Stomach smooth muscle (tissue), 2 donors: ENCODE measurements around the gene GTF2A2.
"Not testable (repeated sequence)": the region's sequence is repeated elsewhere in the genome, so short reads cannot be mapped to it uniquely, and the experiment has no call there.

Experiments
- H3K27ac ChIP-seq: one replicate; pipeline ENCODE4 v1.7.0; 2013; ENCODE audit warnings: mild to moderate bottlenecking, low read length, inconsistent platforms
- H3K27me3 ChIP-seq, 2 donors: one replicate each; pipeline ENCODE4 v1.7.0; 2013; ENCODE audit warnings: low read length in 2 of 2; ENCODE audit not compliant: insufficient read depth in 2 of 2, control insufficient read depth in 1 of 2
- H3K36me3 ChIP-seq, 2 donors: one replicate each; pipeline ENCODE4 v1.7.0; 2013; ENCODE audit warnings: low read length in 2 of 2; ENCODE audit not compliant: control insufficient read depth in 2 of 2, insufficient read depth in 2 of 2
- H3K4me1 ChIP-seq: one replicate; pipeline ENCODE4 v1.7.0; 2013; ENCODE audit warnings: low read length; ENCODE audit not compliant: control insufficient read depth, insufficient read depth
- H3K4me3 ChIP-seq, 2 donors: one replicate each; pipeline ENCODE4 v1.7.0; 2013; ENCODE audit warnings: low read length in 2 of 2
- H3K9ac ChIP-seq, 2 donors: one replicate each; pipeline ENCODE4 v1.7.0; 2013; ENCODE audit warnings: low read length in 2 of 2, mild to moderate bottlenecking in 1 of 2
- H3K9me3 ChIP-seq, 2 donors: one replicate each; pipeline ENCODE4 v1.7.0; 2013; ENCODE audit warnings: low read length in 2 of 2; ENCODE audit not compliant: control insufficient read depth in 2 of 2
- donor health status: healthy.
- donor health status: Pancreatic carcinoma.

Gene GTF2A2

DNA sequence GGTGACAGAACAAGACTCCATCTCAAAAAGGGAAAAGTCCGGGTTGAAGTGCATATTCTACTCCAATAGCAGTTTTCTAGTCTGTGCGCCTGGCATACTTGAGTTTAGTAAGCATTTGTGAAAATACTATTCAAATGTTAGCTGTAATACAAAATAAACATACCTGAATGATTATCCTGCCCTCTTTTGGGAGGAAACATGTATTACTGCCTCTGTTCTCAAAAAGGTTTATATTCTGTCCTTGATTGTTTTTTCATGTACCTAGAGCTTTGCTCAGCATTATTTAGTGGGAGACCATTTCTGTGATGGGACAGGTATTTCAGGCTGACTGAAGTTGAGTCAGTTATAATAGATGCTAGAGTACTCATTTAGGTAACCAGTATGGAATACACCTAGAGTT is 19.8 kb downstream of the GTF2A2 start:
- not testable (repeated sequence) for H3K27ac ChIP-seq, H3K9ac ChIP-seq, H3K4me1 ChIP-seq, H3K9me3 ChIP-seq, H3K4me3 ChIP-seq, H3K27me3 ChIP-seq
- H3K36me3 ChIP-seq: peaks cover 4 to 14% of the 10 kb centered on the region in 2 donors

- Histone ChIP-seq H3K27me3 (no peaks in the 10 kb centered on the region), H3K9me3 (no peaks in the 10 kb centered on the region), H3K4me3 (no peak overlapping the region), H3K4me1 (no peaks in the 10 kb centered on the region), H3K27ac (no peak overlapping the region), H3K36me3 (peaks cover 4 to 14% of the 10 kb centered on the region in 2 donors), H3K9ac (no peak overlapping the region)
These were observed 21.1 kb downstream of the GTF2A2 start for GRCh38 chr15:59636184-59636583.

DNA sequence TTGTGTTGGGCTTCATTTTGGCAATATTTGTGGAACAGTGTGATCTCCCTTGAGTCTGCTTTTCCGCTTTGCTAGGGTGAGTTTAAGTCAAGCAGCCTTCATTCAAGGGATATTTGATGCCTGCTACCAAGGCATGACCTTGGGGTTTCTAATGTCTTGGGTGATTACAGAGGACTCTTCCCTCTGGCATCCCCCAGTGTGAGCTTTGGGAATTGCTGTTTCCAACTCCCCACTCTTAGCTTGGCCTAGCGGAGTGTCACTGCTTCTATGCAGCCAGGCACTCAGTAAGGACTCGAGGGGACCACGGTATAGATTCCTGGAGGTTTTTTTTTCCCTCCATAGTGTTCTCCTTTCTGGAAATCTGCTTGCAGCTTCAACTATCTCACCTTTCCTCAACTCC is 24.6 kb downstream of the GTF2A2 start:
- H3K4me1 ChIP-seq: no peaks in the 10 kb centered on the region

DNA sequence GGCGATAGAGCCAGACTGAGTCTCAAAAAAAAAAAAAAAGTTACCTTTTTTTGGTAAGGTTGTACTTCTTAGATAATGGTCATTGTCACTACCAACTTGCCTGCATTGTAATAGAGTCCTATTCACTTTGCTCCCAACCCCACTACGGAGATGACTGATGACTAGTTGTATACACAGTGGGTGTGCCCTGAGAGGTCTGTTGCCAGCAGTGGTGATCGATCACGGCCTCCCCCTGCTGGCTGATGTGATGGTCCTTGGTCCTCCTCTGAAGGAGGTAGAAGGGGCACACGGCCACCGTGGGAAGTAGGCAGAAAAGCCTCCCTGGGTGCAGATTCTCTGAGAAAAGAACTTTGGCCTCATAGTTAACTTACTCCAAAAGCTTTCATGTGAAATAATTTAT is 35.0 kb downstream of the GTF2A2 start:
- peaks cover 0 to 4% of the 10 kb centered on the region in 2 donors for H3K27me3 ChIP-seq
- H3K27ac ChIP-seq: no peak overlapping the region
- no peak overlapping the region for H3K9ac ChIP-seq
- no peak overlapping the region for H3K4me3 ChIP-seq
- H3K9me3 ChIP-seq: no peaks in the 10 kb centered on the region
- no peaks in the 10 kb centered on the region for H3K36me3 ChIP-seq
- H3K4me1 ChIP-seq: no peaks in the 10 kb centered on the region

More for the DNA sequence above, 24.6 kb downstream of the GTF2A2 start:
- no peaks in the 10 kb centered on the region for H3K9me3 ChIP-seq
- no peaks in the 10 kb centered on the region for H3K27me3 ChIP-seq
- no peak overlapping the region for H3K9ac ChIP-seq
- H3K27ac ChIP-seq: no peak overlapping the region
- no peak overlapping the region for H3K4me3 ChIP-seq
- H3K36me3 ChIP-seq: peaks cover 0 to 4% of the 10 kb centered on the region in 2 donors

GRCh38 chr15:59618406-59618805 is 38.9 kb downstream of the GTF2A2 start:
- no peaks in the 10 kb centered on the region for H3K9me3 ChIP-seq
- H3K27ac ChIP-seq: no peak overlapping the region
- no peak overlapping the region for H3K9ac ChIP-seq
- no peak overlapping the region for H3K4me3 ChIP-seq
- H3K36me3 ChIP-seq: no peaks in the 10 kb centered on the region
- H3K4me1 ChIP-seq: no peaks in the 10 kb centered on the region
- H3K27me3 ChIP-seq: peaks cover 2 to 4% of the 10 kb centered on the region in 2 donors

DNA sequence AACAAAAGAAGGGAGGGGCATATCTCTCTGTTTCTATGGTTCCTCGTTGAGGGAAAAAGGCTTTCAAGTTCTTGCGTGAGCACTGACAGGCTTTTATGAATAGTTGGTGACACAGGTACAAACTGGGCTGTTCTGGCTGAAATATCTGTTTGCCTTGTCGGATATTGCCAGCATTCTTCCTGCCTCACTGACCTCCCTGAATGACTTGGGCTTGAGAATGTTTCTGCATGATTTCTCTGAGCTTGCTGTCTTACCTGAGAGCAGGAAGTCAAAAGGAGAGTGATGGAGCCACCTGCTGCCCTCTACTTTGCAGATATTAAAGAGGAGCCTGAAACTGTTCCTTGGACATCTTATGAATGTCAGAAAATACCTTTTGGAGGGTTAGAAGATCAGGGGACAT is 40.9 kb downstream of the GTF2A2 start:
- no peak overlapping the region for H3K27ac ChIP-seq
- no peaks in the 10 kb centered on the region for H3K4me1 ChIP-seq
- H3K4me3 ChIP-seq: no peak overlapping the region
- H3K9ac ChIP-seq: no peak overlapping the region
- H3K27me3 ChIP-seq: peaks cover 2 to 4% of the 10 kb centered on the region in 2 donors
- H3K36me3 ChIP-seq: no peaks in the 10 kb centered on the region
- H3K9me3 ChIP-seq: no peaks in the 10 kb centered on the region

DNA sequence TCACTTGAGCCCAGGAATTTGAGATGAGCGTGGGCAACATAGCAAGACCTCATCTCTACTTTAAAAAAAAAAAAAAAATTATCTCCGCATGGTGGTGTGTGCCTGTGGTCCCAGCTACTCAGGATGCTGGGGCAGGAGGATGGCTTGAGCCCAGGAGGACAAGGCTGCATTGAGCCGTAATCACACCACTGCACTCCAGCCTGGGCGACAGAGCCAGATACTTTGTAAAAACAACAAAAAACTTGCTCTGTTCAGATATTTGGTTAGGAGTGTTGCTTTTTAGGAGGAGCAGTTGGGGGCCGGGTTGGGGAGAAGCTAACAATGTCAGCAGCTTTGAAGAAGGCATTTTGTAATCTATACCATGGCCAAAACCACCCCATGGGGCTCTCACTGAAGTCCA is 41.7 kb downstream of the GTF2A2 start:
- Histone ChIP-seq H3K36me3 (no peaks in the 10 kb centered on the region), H3K9me3 (no peaks in the 10 kb centered on the region), H3K4me3 (no peak overlapping the region), H3K4me1 (no peaks in the 10 kb centered on the region), H3K27ac (no peak overlapping the region), H3K9ac (no peak overlapping the region), H3K27me3 (peaks cover 2 to 4% of the 10 kb centered on the region in 2 donors)

DNA sequence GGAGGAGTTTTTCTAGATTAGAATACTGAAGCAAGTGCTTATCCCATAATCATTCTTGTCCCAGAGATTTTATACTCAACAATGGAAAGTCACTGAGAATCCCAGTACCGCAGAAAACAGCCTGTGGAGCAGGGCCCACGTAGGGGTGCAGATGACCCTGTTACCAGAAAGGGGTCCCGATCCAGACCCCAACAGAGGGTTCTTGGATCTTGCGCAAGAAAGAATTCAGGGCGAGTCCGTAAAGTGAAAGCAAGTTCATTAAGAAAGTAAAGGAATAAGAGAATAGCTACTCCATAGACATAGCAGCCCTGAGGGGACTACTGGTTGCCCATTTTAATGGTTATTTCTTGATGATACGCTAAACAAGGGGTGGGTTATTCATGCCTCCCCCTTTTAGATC is 43.2 kb downstream of the GTF2A2 start:
- Histone ChIP-seq H3K9ac (no peak overlapping the region), H3K9me3 (no peaks in the 10 kb centered on the region), H3K4me3 (no peak overlapping the region), H3K4me1 (no peaks in the 10 kb centered on the region), H3K27me3 (peaks cover 2% of the 10 kb centered on the region in 2 donors), H3K36me3 (no peaks in the 10 kb centered on the region), H3K27ac (no peak overlapping the region)

DNA sequence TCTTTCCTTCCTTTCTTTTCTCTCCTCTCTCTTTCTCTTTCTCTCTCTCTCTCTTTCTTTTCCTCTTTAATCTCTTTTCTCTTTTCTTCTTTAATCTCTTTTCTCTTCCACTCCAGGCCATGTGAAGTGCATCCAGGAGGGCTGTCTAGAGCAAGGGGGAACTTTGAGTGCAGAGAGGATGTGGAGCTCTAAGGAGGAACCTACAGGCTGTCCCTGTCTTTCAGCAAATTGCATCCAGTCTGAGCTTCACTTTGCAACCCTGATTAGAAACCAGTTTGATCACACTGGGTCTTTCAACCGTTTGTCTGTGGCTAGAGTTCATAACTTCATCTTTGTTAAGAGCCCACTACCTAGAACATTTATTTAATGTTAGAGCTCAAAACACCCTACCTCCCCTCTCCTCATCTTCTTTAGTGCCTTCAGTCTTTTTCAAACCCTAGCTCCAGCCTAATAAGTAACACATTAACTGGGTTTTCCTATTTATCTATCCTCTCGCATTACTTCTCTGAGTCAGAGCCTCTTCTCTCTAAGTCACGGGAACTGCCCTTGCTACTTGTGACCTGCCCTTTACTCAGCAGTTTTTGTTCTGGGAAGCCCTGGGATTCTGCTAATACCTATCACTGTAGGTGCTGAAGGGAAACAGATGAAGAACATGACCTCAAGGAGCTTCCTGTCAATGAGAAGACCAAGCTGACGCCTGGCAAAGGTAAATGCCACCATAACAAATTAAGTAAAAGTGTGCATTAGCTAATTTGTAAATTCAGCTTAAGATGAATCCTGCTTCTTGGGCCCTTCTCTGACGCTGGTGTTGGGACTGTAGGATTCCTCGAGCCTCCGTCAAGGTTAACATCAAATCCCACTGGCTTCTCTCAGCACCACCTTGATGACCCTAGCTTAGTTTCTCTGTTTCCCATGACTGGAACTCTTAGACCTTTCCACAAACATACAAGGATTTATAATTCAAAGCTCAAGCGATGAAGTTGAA is 45.7 kb downstream of the GTF2A2 start, which contains the start of gene GCNT3:
TSS of gene GCNT3 (plus strand) at position 508 of the 985 bp plus-strand sequence. CDS start 6,456 bp downstream, outside the sequence.
- H3K27ac ChIP-seq: no peak within 1 kb of the TSS
- no peaks in the 10 kb centered on the region for H3K4me1 ChIP-seq
- H3K36me3 ChIP-seq: no peaks in the 10 kb centered on the region
- H3K27me3 ChIP-seq: peaks cover 0 to 4% of the 10 kb centered on the region in 2 donors
- H3K9ac ChIP-seq: no peak within 1 kb of the TSS
- no peak within 1 kb of the TSS for H3K4me3 ChIP-seq
- H3K9me3 ChIP-seq: no peaks in the 10 kb centered on the region

DNA sequence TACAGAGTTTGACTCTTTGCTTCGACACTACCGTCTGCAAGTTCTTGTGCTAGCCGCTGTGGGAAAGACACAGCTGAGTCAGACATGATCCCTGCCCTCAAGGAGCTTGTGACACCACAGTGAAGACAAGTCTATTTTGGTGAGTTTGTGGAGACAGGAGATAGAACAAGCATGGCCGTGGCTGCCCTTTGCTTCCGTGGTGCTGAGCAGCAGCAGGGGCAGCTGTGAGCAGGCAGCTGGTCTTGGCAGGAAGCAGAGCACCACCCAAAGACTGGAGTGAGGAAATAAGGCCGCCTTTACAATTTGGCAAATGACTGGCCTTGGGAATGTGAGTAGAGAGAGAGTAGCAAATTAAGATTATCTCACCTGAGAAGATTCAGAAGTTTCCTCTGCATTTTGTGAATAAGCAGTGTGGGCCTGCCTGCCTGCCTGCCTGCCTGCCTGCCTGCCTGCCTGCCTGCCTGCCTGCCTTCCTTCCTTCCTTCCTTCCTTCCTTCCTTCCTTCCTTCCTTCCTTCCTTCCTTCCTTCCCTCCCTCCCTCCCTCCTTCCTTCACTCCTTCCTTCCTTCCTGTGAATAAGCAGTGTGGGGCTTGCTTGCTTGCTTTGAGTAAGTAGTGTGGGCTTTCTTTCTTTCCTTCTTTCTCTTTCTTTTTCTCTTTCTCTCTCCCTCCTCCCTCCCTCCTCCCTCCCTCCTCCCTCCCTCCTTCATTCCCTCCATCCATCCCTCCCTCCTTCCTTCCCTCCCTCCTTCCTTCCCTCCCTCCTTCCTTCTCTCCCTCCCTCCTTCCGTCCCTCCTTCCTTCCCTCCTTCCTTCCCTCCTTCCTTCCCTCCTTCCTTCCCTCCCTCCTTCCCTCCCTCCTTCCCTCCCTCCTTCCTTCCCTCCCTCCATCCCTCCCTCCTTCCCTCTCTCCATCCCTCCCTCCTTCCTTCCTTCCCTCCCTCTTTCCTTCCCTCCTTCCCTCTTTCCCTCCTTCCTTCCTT is 47.3 kb downstream of the GTF2A2 start:
- Histone ChIP-seq H3K4me1 (no peaks in the 10 kb centered on the region), H3K9ac (no peak overlapping the region), H3K4me3 (no peak overlapping the region), H3K27me3 (peaks cover 0 to 3% of the 10 kb centered on the region in 2 donors), H3K9me3 (no peaks in the 10 kb centered on the region), H3K27ac (no peak overlapping the region), H3K36me3 (no peaks in the 10 kb centered on the region)
